GM12892 (cell line): Measurements from ENCODE around the gene ASB6.

Experiments used
- POLR2A ChIP-seq: IDR thresholded peaks from 2 replicates; pipeline ENCODE4 v1.6.1; 2011; ENCODE audit warnings: low read depth, low read length, control low read depth
- POLR2AphosphoS5 ChIP-seq: IDR thresholded peaks from 2 replicates; pipeline ENCODE4 v1.6.1; 2011; ENCODE audit warnings: low read depth, low read length, control low read depth
- TAF1 ChIP-seq: IDR thresholded peaks from 2 replicates; pipeline ENCODE4 v1.6.1; 2011; ENCODE audit warnings: low read depth, mild to moderate bottlenecking, control low read depth, low read length, borderline replicate concordance

GRCh38 chr9:129619787-129620668 is 21.9 kb downstream of the ASB6 start:
- no peak for TF ChIP-seq POLR2A
- no peak for TF ChIP-seq POLR2AphosphoS5
- no peak for TF ChIP-seq TAF1
